GM23248 (cell line): Measurements from ENCODE around the gene ADARB1.

ENCODE experiments used
- EZH2 ChIP-seq: fragments of 200-600 bp; sonication (generic); IDR thresholded peaks from 2 replicates; pipeline ENCODE4 v1.6.1; 2018; ENCODE audit warnings: antibody characterized with exemption, mild to moderate bottlenecking; ENCODE audit not compliant: insufficient read depth, poor library complexity, severe bottlenecking
- EZH2phosphoT487 ChIP-seq: fragments of 200-600 bp; sonication (generic); IDR thresholded peaks from 2 replicates; pipeline ENCODE4 v1.6.1; 2018; ENCODE audit warnings: antibody characterized with exemption, moderate library complexity, mild to moderate bottlenecking, low read depth; ENCODE audit not compliant: insufficient read depth

DNA sequence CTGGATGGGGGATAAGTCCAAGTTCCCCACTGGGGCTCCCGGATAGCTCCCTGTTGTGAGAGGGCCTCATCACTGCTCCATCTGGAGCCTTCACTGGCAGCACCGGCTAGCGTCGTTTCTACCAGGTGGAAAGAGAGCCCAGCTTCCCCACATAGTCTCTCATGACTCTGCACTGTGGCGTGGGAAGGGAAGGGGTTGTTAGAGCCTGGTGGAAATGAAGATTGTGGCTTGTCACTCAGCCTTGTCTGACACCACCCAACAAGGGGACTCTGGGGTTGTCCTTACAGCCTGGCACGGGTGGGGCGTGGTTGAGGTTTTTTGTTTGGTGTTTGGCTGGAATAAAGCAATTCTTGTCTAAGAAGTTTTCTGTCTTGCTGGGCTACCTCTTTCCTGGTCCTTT, 94.6 kb downstream of the ADARB1 start:
- TF ChIP-seq EZH2 (no peak), EZH2phosphoT487 (no peak)
